NOMO-1 treated with dmso at 0.1 percent for 144 hours (cell line): ENCODE results near the gene PPP4R4.
"Not testable (repeated sequence)": the region's sequence is repeated elsewhere in the genome, so short reads cannot be mapped to it uniquely, and the experiment has no call there.

Experiments used
- DNase-seq: peaks from one replicate; lab custom pipeline; 2025; ENCODE audit not compliant: unreplicated experiment; lab: John Stamatoyannopoulos, UW

Gene PPP4R4

GRCh38 chr14:94143711-94144110 is 30.4 kb upstream of the PPP4R4 start:
- no peak for DNase-seq

- no peak for DNase-seq
These were observed 29.4 kb upstream of the PPP4R4 start for GRCh38 chr14:94144765-94145164.

- DNase-seq, result no peak
These were observed 28.1 kb upstream of the PPP4R4 start for GRCh38 chr14:94145902-94146527.

GRCh38 chr14:94152676-94153075 is 21.4 kb upstream of the PPP4R4 start:
- no peak for DNase-seq

- DNase-seq, result no peak
These were observed 20.3 kb upstream of the PPP4R4 start for GRCh38 chr14:94153750-94154342.

- DNase-seq, result not testable (repeated sequence)
These were observed 18.0 kb upstream of the PPP4R4 start for GRCh38 chr14:94156143-94156542.

GRCh38 chr14:94157197-94157596 is 16.9 kb upstream of the PPP4R4 start:
- DNase-seq, result no peak

GRCh38 chr14:94158239-94158883 is 15.8 kb upstream of the PPP4R4 start:
- no peak for DNase-seq

GRCh38 chr14:94161058-94161457 is 13.1 kb upstream of the PPP4R4 start:
- no peak for DNase-seq

- no peak for DNase-seq
These were observed 12.1 kb upstream of the PPP4R4 start for GRCh38 chr14:94161981-94162380.

GRCh38 chr14:94162466-94162865 is 11.7 kb upstream of the PPP4R4 start:
- no peak for DNase-seq

- DNase-seq, result no peak
These were observed 10.3 kb upstream of the PPP4R4 start for GRCh38 chr14:94163796-94164195.

- no peak for DNase-seq
These were observed 9.3 kb upstream of the PPP4R4 start for GRCh38 chr14:94164685-94165431.

GRCh38 chr14:94165744-94166143 is 8.4 kb upstream of the PPP4R4 start:
- no peak for DNase-seq

- no peak for DNase-seq
These were observed 4.0 kb upstream of the PPP4R4 start for GRCh38 chr14:94170136-94170535.

- no peak for DNase-seq
These were observed 2.9 kb upstream of the PPP4R4 start for GRCh38 chr14:94171208-94171607.

- no peak for DNase-seq
These were observed 1.6 kb upstream of the PPP4R4 start for GRCh38 chr14:94172545-94172944.

GRCh38 chr14:94173471-94173884 is 644 bp upstream of the PPP4R4 start:
- DNase-seq, result no peak

GRCh38 chr14:94174604-94175010 is 485 bp downstream of the PPP4R4 start:
- DNase-seq, result no peak

GRCh38 chr14:94175011-94175745 is 1.1 kb downstream of the PPP4R4 start:
- DNase-seq, result no peak

GRCh38 chr14:94175747-94176146 is 1.6 kb downstream of the PPP4R4 start:
- no peak for DNase-seq
